CD4-positive, CD25-positive, alpha-beta regulatory T cell (primary cell): Measurements from ENCODE around the gene SH2D7. TPM values are rescaled to one million over a fixed set of nuclear protein-coding genes. Genes with fewer than 3 reads are reported as not detected.
A peak's percentile ranks its signal among the peaks of the same experiment; 100 is the strongest.

Experiments
- ATAC-seq, 2 donors: fragments of 150-1000 bp; cut with Tn5 transposase; one replicate each; pipeline ENCODE4 v1.10.0; 2021; ENCODE audit warnings: low read depth in 2 of 2, moderate number of reproducible peaks in 2 of 2, moderate library complexity in 1 of 2
- DNase-seq, 3 donors: peaks; one replicate each; pipeline versions ENCODE4 v3.0.0 to v3.0.0-alpha.2; 2012 to 2022; ENCODE audit warnings: mixed read lengths in 1 of 3
- H3K27ac ChIP-seq: one replicate; pipeline ENCODE4 v1.7.0; 2013; ENCODE audit warnings: mild to moderate bottlenecking, low read length; ENCODE audit not compliant: insufficient read depth, poor library complexity, severe bottlenecking
- H3K27me3 ChIP-seq: one replicate; pipeline ENCODE4 v1.7.0; 2013; ENCODE audit warnings: low read length; ENCODE audit not compliant: control insufficient read depth, insufficient read depth
- H3K36me3 ChIP-seq: one replicate; pipeline ENCODE4 v1.7.0; 2013; ENCODE audit warnings: mild to moderate bottlenecking, low read length, moderate library complexity; ENCODE audit not compliant: control insufficient read depth, insufficient read depth
- H3K4me1 ChIP-seq: 2 replicates; pipeline ENCODE4 v1.7.0; 2013; ENCODE audit warnings: mild to moderate bottlenecking, low read length; ENCODE audit not compliant: insufficient read depth, control insufficient read depth, poor library complexity, severe bottlenecking
- H3K4me3 ChIP-seq: one replicate; pipeline ENCODE4 v1.7.0; 2013; ENCODE audit warnings: low read depth, mild to moderate bottlenecking, low read length, moderate library complexity
- H3K9me3 ChIP-seq, 2 experiments: 1 replicate in 1 of 2; 2 replicates in 1 of 2; pipeline ENCODE4 v1.7.0; 2013; ENCODE audit warnings: low read length in 2 of 2, mild to moderate bottlenecking in 1 of 2, moderate library complexity in 1 of 2; ENCODE audit not compliant: control insufficient read depth in 2 of 2
- H3K27ac Mint-ChIP-seq, 3 donors: one replicate each; pipeline ENCODE4 v1.8.0; 2020 to 2022; ENCODE audit warnings: mild to moderate bottlenecking in 3 of 3, mixed read lengths in 3 of 3, moderate library complexity in 2 of 3
- H3K27me3 Mint-ChIP-seq: one replicate; pipeline ENCODE4 v1.8.0; 2022; ENCODE audit warnings: mild to moderate bottlenecking, mixed read lengths
- H3K36me3 Mint-ChIP-seq: one replicate; pipeline ENCODE4 v1.8.0; 2020; ENCODE audit warnings: mixed read lengths
- H3K4me1 Mint-ChIP-seq, 4 donors: one replicate each; pipeline ENCODE4 v1.8.0; 2020 to 2022; ENCODE audit warnings: mixed read lengths in 4 of 4, mild to moderate bottlenecking in 1 of 4
- H3K4me3 Mint-ChIP-seq, 4 donors: one replicate each; pipeline ENCODE4 v1.8.0; 2020 to 2022; ENCODE audit warnings: mild to moderate bottlenecking in 4 of 4, mixed read lengths in 4 of 4, moderate library complexity in 3 of 4
- H3K9me3 Mint-ChIP-seq, 7 donors: one replicate each; pipeline ENCODE4 v1.8.0; 2020 to 2022; ENCODE audit warnings: mixed read lengths in 7 of 7, mild to moderate bottlenecking in 3 of 7, moderate library complexity in 2 of 7
- polyA plus RNA-seq, 4 donors: library from polyadenylated mRNA; unstranded; fragments of 300-500 nt; fragmentation: Illumina TruSeq; gene quantifications; one replicate each; pipeline ENCODE4 v1.2.3, GENCODE V29; 2021
- total RNA-seq: library from RNA; stranded (reverse); gene quantifications from one replicate; pipeline ENCODE4 v1.2.3, GENCODE V29; 2022

SH2D7 gene
- total and polyA plus RNA-seq, 5 donors from 2014 or later: 0.09 TPM; not detected in 4

- H3K4me1 Mint-ChIP-seq: peaks cover 4 to 46% (median 28%) of the 10 kb centered on the region in 4 donors
- Histone ChIP-seq H3K27me3 (no peaks in the 10 kb centered on the region), H3K27ac (peak overlapping the region; percentile 64), H3K9me3 (no peaks in the 10 kb centered on the region), H3K4me3 (no peak overlapping the region), H3K4me1 (peaks cover 39% of the 10 kb centered on the region), H3K36me3 (no peaks in the 10 kb centered on the region)
- ATAC-seq (no peak), DNase-seq (no peak)
- peak overlapping the region; percentile 36 to 91 (median 90) for H3K27ac Mint-ChIP-seq
- no peaks in the 10 kb centered on the region for H3K9me3 Mint-ChIP-seq
- no peaks in the 10 kb centered on the region for H3K27me3 Mint-ChIP-seq
- no peak overlapping the region for H3K4me3 Mint-ChIP-seq
- H3K36me3 Mint-ChIP-seq: no peaks in the 10 kb centered on the region
Measured at GRCh38 chr15:78102211-78102610, 9.8 kb downstream of the SH2D7 start.

GRCh38 chr15:78102741-78103140 lies 10.4 kb downstream of the SH2D7 start:
- Histone ChIP-seq H3K27ac (peak overlapping the region; percentile 64), H3K4me3 (no peak overlapping the region), H3K4me1 (peaks cover 39% of the 10 kb centered on the region), H3K27me3 (no peaks in the 10 kb centered on the region), H3K36me3 (no peaks in the 10 kb centered on the region), H3K9me3 (no peaks in the 10 kb centered on the region)
- no peaks in the 10 kb centered on the region for H3K27me3 Mint-ChIP-seq
- peaks cover 4 to 46% (median 29%) of the 10 kb centered on the region in 4 donors for H3K4me1 Mint-ChIP-seq
- peak overlapping the region in 2 of 3 donors; percentile 90 to 91 for H3K27ac Mint-ChIP-seq
- H3K36me3 Mint-ChIP-seq: no peaks in the 10 kb centered on the region
- DNase-seq: no peak
- ATAC-seq: no peak
- H3K9me3 Mint-ChIP-seq: no peaks in the 10 kb centered on the region
- no peak overlapping the region for H3K4me3 Mint-ChIP-seq

GRCh38 chr15:78103406-78104118 lies 11.2 kb downstream of the SH2D7 start:
- Histone ChIP-seq H3K27ac (peak overlapping the region; percentile 64), H3K27me3 (no peaks in the 10 kb centered on the region), H3K36me3 (no peaks in the 10 kb centered on the region), H3K4me3 (peak overlapping the region; percentile 19), H3K9me3 (no peaks in the 10 kb centered on the region), H3K4me1 (peaks cover 39% of the 10 kb centered on the region)
- Mint-ChIP-seq H3K27ac (peak overlapping the region; percentile 78 to 91 (median 90)), H3K36me3 (no peaks in the 10 kb centered on the region), H3K27me3 (peaks cover 1% of the 10 kb centered on the region), H3K9me3 (no peaks in the 10 kb centered on the region), H3K4me3 (peak overlapping the region; percentile 44 to 81 (median 60)), H3K4me1 (peaks cover 4 to 46% (median 32%) of the 10 kb centered on the region in 4 donors)
- ATAC-seq (peak; percentile 83 to 84), DNase-seq (peak in 2 of 3 donors; percentile 58 to 93)

GRCh38 chr15:78104119-78104479 lies 11.7 kb downstream of the SH2D7 start:
- Histone ChIP-seq H3K4me1 (peaks cover 39% of the 10 kb centered on the region), H3K36me3 (no peaks in the 10 kb centered on the region), H3K4me3 (peak overlapping the region; percentile 19), H3K27me3 (no peaks in the 10 kb centered on the region), H3K27ac (peak overlapping the region; percentile 64), H3K9me3 (no peaks in the 10 kb centered on the region)
- no peaks in the 10 kb centered on the region for H3K9me3 Mint-ChIP-seq
- ATAC-seq (peak in 1 of 2 donors; percentile 3), DNase-seq (no peak)
- H3K27ac Mint-ChIP-seq: peak overlapping the region; percentile 78 to 94 (median 90)
- H3K4me3 Mint-ChIP-seq: peak overlapping the region; percentile 4 to 81 (median 60)
- H3K27me3 Mint-ChIP-seq: peaks cover 6% of the 10 kb centered on the region
- H3K36me3 Mint-ChIP-seq: no peaks in the 10 kb centered on the region
- H3K4me1 Mint-ChIP-seq: peaks cover 4 to 46% (median 32%) of the 10 kb centered on the region in 4 donors

- Histone ChIP-seq H3K4me1 (peaks cover 39% of the 10 kb centered on the region), H3K9me3 (no peaks in the 10 kb centered on the region), H3K4me3 (no peak overlapping the region), H3K27ac (no peak overlapping the region), H3K27me3 (no peaks in the 10 kb centered on the region), H3K36me3 (no peaks in the 10 kb centered on the region)
- ATAC-seq (no peak), DNase-seq (peak in 1 of 3 donors; percentile 60)
- H3K36me3 Mint-ChIP-seq: no peaks in the 10 kb centered on the region
- H3K4me3 Mint-ChIP-seq: peak overlapping the region in 3 of 4 donors; percentile 4 to 60 (median 16)
- H3K27me3 Mint-ChIP-seq: peaks cover 6% of the 10 kb centered on the region
- peak overlapping the region; percentile 90 to 95 (median 94) for H3K27ac Mint-ChIP-seq
- no peaks in the 10 kb centered on the region for H3K9me3 Mint-ChIP-seq
- H3K4me1 Mint-ChIP-seq: peaks cover 4 to 46% (median 31%) of the 10 kb centered on the region in 4 donors
Measured at GRCh38 chr15:78104566-78105475, 12.5 kb downstream of the SH2D7 start.

- Mint-ChIP-seq H3K27me3 (peaks cover 6% of the 10 kb centered on the region), H3K9me3 (no peaks in the 10 kb centered on the region), H3K27ac (peak overlapping the region; percentile 90 to 95 (median 94)), H3K36me3 (no peaks in the 10 kb centered on the region), H3K4me1 (peaks cover 4 to 46% (median 31%) of the 10 kb centered on the region in 4 donors), H3K4me3 (peak overlapping the region in 3 of 4 donors; percentile 8 to 68 (median 41))
- no peaks in the 10 kb centered on the region for H3K36me3 ChIP-seq
- DNase-seq (peak in 1 of 3 donors; percentile 70), ATAC-seq (no peak)
- no peak overlapping the region for H3K27ac ChIP-seq
- H3K4me1 ChIP-seq: peaks cover 39% of the 10 kb centered on the region
- H3K27me3 ChIP-seq: no peaks in the 10 kb centered on the region
- H3K4me3 ChIP-seq: no peak overlapping the region
- no peaks in the 10 kb centered on the region for H3K9me3 ChIP-seq
Measured at GRCh38 chr15:78105476-78106241, 13.3 kb downstream of the SH2D7 start.

GRCh38 chr15:78107471-78107870 lies 15.1 kb downstream of the SH2D7 start:
- H3K27ac ChIP-seq: no peak overlapping the region
- no peak overlapping the region for H3K4me3 Mint-ChIP-seq

More at GRCh38 chr15:78107471-78107870, 15.1 kb downstream of the SH2D7 start:
- Histone ChIP-seq H3K27me3 (no peaks in the 10 kb centered on the region), H3K36me3 (no peaks in the 10 kb centered on the region), H3K4me3 (no peak overlapping the region), H3K9me3 (no peaks in the 10 kb centered on the region), H3K4me1 (peaks cover 38% of the 10 kb centered on the region)
- no peaks in the 10 kb centered on the region for H3K36me3 Mint-ChIP-seq
- no peaks in the 10 kb centered on the region for H3K9me3 Mint-ChIP-seq
- DNase-seq: peak in 1 of 3 donors; percentile 45
- H3K27me3 Mint-ChIP-seq: peaks cover 6% of the 10 kb centered on the region
- peaks cover 4 to 44% (median 31%) of the 10 kb centered on the region in 4 donors for H3K4me1 Mint-ChIP-seq
- no peak overlapping the region for H3K27ac Mint-ChIP-seq
- ATAC-seq: no peak
